Bone marrow (tissue), 2 donors: Measurements from ENCODE around the gene FUT4.
"Not testable (repeated sequence)": the region's sequence is repeated elsewhere in the genome, so short reads cannot be mapped to it uniquely, and the experiment has no call there.

Experiments used
- DNase-seq, 2 donors: peaks; one replicate each; lab custom pipeline; 2025; lab: John Stamatoyannopoulos, UW

The FUT4 gene, protein sequence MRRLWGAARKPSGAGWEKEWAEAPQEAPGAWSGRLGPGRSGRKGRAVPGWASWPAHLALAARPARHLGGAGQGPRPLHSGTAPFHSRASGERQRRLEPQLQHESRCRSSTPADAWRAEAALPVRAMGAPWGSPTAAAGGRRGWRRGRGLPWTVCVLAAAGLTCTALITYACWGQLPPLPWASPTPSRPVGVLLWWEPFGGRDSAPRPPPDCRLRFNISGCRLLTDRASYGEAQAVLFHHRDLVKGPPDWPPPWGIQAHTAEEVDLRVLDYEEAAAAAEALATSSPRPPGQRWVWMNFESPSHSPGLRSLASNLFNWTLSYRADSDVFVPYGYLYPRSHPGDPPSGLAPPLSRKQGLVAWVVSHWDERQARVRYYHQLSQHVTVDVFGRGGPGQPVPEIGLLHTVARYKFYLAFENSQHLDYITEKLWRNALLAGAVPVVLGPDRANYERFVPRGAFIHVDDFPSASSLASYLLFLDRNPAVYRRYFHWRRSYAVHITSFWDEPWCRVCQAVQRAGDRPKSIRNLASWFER

DNA sequence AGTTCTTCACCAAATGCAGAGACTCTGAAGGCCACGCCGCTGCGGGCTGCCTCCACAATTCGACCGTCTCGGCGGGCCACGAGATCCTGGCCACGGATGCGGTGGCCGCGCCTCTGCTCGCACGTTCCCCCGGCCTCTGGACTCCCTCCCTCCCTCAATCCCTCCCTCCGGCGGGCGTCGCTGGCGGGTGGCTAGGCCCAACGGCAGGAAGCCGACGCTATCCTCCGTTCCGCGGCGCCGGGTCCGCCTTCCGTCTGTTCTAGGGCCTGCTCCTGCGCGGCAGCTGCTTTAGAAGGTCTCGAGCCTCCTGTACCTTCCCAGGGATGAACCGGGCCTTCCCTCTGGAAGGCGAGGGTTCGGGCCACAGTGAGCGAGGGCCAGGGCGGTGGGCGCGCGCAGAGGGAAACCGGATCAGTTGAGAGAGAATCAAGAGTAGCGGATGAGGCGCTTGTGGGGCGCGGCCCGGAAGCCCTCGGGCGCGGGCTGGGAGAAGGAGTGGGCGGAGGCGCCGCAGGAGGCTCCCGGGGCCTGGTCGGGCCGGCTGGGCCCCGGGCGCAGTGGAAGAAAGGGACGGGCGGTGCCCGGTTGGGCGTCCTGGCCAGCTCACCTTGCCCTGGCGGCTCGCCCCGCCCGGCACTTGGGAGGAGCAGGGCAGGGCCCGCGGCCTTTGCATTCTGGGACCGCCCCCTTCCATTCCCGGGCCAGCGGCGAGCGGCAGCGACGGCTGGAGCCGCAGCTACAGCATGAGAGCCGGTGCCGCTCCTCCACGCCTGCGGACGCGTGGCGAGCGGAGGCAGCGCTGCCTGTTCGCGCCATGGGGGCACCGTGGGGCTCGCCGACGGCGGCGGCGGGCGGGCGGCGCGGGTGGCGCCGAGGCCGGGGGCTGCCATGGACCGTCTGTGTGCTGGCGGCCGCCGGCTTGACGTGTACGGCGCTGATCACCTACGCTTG lies at the start of gene FUT4:
Gene FUT4, plus strand, starts transcription at position 227 of the 951 bp plus-strand sequence. Its CDS starts 213 bp downstream, at position 440.
- peak; percentile 75 to 76 for DNase-seq

- DNase-seq: no peak
Measured at GRCh38 chr11:94494126-94494680, 49.5 kb upstream of the FUT4 start.

DNA sequence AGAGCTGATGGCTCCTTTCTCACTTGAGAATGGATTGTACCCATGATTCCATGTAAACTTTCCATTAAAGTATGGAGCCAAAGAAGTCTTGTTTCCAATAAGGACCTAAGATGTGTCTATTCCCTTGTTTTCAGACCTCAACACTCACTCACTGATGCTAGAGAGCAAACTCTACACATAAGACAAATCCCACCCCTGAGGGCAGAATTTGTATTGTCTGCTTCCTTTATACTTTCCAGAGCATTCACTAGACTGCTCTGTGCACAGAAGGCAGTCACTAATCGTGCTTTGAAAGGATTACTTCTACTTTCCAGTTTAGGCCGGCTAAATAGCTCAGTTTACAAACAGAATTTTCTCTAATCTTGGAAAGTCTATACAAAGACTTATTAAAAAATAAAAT lies 43.5 kb upstream of the FUT4 start:
- no peak for DNase-seq

GRCh38 chr11:94501522-94501921 lies 42.2 kb upstream of the FUT4 start:
- DNase-seq: no peak

DNA sequence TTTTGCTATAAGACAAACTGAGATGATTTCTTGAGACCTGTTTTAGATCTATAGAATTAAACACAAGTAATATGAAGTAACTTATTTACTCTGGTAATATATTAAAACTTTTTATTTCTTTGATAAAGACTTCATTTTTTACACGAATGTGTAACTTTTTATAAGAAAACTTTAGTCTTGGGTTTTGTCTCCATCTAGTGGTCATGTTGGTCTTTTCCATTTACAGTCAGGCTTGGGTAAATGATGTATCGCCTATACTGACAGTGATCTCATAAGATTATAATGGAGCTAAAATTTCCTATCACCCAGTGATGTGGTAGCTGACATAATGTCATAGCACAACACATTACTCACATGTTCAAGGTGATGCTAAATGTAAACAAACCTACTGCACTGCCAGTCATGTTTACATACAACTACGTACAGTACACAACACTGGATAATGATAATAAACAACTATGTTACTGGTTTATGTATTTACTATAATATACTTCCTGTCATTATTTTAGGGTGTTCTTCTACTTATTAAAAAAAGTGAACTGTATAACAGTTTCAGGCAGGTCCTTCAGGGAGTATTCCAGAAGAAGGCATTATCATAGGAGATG lies 38.9 kb upstream of the FUT4 start:
- peak in 1 of 2 donors; percentile 61 for DNase-seq

GRCh38 chr11:94506513-94506912 lies 37.2 kb upstream of the FUT4 start:
- not testable (repeated sequence) for DNase-seq

GRCh38 chr11:94507485-94507884 lies 36.2 kb upstream of the FUT4 start:
- no peak for DNase-seq

- DNase-seq: no peak
Measured at GRCh38 chr11:94511932-94512781, 31.6 kb upstream of the FUT4 start, which contains the start of gene C11orf97. Gene C11orf97, plus strand, starts transcription at chr11:94512461. Its CDS starts 68 bp downstream, at chr11:94512529.

GRCh38 chr11:94513091-94513490 lies 30.6 kb upstream of the FUT4 start:
- no peak for DNase-seq

DNA sequence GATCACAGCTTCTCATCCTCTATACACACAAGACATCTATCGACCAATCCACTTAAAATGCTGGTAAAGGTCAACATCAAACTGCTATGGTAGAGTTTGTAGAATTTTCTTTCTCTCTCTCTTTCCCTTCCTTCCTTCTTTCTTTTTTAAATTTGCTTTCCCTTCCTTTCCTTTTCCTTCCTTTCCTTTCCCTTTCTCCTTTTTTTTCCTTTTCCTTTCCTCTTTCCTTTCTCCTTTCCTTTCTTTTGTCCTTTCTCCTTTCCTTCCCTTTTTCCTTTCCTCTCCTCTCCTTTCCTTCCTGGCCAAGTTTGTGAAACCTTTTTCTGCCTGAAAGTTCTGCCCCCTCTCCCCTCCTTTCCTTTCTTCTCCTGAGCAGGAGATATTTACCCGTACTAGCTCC lies 28.3 kb upstream of the FUT4 start:
- no peak for DNase-seq

- no peak for DNase-seq
Measured at GRCh38 chr11:94516725-94517124, 27.0 kb upstream of the FUT4 start.

DNA sequence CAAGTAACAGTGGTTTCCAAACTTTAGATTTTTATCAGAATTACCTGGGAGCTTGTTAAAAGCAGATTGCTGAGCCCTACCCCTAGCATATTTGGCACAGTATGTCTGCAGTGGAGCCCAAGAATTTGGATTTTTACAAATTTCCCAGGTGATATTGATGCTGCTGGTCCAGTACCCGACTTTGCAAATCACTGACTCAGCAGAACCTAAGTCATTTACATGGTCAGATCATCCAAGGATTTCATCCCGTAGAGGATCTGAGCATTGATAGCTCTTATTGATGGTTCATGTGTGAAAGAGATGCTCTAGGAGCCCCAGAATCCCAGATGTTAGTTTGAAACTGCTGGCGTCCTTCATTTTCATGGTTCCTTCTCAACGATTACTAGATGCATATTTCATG lies 25.4 kb upstream of the FUT4 start:
- DNase-seq: no peak

- peak in 1 of 2 donors; percentile 59 for DNase-seq
Measured at GRCh38 chr11:94519478-94520084, 24.1 kb upstream of the FUT4 start.

DNA sequence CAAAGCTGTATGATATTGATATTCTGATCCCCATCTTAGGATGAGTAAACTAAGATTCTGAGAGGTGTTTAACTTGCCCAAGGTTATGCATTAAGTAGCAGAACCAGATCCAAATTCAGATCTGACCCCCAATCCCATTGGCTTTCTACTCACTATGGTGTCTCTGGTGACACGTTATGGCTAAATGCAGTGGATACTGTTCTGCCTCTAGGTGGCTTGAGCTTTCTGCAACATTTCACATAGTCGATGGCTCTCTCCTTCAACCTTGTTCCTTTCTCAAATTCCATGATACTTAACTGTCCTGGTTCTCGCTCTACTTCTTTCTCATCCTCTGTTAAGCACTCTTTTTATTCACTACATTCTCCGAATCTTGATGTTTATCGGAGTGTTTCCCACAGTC lies 22.0 kb upstream of the FUT4 start:
- no peak for DNase-seq

DNA sequence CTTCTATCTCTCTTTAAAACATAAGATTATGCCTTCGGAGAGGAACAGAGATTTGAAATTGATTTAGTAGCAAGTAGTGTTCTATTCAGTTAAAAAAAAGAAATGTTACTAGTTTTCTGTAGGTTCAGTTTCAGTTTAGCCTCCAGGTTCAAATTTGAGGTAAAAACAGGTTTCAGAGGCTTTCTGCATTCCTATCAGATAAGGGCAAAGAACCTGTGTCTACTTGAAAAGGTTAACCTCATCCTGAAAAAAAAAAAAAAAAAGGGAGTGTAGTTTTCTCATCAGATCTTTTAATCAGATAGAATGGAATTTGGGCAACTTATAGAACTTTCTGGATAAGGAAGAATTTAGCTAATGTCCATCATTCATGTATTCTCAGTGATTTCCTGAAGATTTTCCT lies 19.4 kb upstream of the FUT4 start:
- DNase-seq: no peak

DNA sequence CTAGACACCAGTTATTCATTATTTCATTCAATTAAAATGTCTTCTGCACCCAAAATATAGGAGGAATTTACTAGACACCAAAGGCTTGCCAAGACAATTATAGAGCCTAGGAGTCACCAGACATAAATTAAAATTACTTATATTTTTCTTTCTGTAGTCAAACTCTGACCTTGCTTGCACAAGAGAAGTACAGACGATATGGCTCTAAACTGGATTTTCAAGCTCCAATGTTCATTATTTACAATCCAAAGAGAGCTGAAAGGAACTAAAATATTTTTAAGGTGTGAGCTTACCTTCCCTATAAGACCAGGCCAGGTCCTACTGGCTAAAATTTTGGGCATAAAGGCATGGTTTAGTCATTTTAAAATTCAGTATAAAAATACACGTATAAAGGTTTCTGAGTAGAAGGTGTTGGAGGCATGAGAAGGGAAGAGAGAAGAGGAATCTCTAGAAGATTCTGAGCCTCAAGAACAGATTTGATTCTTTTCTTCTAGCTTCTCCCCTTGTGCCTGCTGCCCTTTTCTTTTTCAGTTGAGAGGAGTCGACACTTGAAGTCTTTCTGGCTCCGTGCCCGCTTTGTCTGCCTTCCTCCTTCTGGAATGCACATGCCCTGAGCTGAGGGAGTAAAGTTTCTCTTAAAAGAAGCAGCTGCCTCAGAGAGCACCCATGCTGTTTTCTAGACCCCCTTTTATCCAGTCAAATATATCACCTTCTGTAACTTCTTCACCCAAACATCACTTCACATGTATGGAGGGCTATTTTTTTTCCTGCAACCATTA lies 18.0 kb upstream of the FUT4 start:
- DNase-seq: peak in 1 of 2 donors; percentile 77

GRCh38 chr11:94526645-94527438 lies 16.9 kb upstream of the FUT4 start:
- DNase-seq: peak in 1 of 2 donors; percentile 40

- DNase-seq: no peak
Measured at GRCh38 chr11:94528551-94528950, 15.2 kb upstream of the FUT4 start.

DNA sequence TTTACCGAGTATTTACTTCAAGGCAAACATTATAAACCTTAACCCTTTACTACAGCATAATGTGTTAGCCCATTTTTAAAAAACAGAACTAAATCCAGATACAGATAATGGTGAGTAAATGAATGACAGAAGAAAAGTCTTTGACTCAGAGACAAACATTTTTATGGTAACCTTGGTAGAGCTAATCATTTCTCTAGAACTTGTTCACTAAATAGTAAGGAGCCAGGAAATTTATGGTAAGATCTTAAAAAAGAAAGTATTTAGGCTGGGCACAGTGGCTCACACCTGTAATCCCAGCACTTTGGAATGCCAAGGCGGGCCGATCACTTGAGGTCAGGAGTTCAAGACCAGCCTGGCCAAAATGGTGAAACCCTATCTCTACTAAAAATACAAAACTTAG lies 11.5 kb upstream of the FUT4 start:
- no peak for DNase-seq
